GM18520 (cell line): Measurements from ENCODE around the gene PDGFC.

Source experiments
- ATAC-seq: cut with Tn5 transposase; IDR thresholded peaks from one replicate; pipeline ENCODE4 v1.9.1; 2021; ENCODE audit not compliant: unreplicated experiment

The PDGFC gene, protein sequence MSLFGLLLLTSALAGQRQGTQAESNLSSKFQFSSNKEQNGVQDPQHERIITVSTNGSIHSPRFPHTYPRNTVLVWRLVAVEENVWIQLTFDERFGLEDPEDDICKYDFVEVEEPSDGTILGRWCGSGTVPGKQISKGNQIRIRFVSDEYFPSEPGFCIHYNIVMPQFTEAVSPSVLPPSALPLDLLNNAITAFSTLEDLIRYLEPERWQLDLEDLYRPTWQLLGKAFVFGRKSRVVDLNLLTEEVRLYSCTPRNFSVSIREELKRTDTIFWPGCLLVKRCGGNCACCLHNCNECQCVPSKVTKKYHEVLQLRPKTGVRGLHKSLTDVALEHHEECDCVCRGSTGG

DNA sequence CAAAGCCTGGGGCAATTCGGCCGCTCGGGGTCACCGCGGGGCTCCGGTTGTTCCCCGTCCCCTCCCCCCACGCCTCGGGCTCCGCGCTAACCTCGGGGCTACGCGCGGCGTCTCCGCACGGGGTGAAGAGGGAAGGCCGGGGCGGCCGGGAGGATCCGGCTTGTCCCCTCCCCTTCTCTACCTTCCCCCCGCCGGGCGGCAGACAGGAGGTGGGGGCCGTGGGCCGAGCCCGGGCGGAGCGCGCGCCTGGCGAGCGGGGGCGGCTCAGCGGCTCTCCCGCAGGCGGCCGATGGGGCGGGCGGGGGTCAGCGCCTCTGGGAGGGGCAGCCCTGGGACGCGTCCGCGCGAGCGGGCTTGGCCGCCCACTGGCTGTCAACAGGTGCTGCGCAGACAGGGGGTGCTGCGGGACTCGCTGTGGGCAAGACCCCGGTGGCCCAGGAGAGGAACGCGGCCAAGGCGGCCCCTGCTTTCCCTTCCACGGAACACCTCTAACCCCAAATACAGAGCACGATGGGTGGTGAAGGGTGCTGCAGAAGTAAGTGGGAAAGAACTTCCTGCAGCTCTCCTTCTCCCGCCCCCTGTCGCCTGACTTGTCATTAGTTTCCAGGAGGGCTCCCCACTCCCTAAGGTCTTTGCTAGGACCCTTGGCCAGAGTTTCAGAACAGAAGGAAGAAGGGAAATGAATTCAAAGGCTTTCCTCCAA, at the start of gene PDGFC:
Gene PDGFC, minus strand, starts transcription at position 124 of the 703 bp plus-strand sequence. CDS start 896 bp downstream, outside the sequence.
- ATAC-seq, result no peak

GRCh38 chr4:157020882-157021281, 49.3 kb upstream of the PDGFC start:
- ATAC-seq, result no peak

DNA sequence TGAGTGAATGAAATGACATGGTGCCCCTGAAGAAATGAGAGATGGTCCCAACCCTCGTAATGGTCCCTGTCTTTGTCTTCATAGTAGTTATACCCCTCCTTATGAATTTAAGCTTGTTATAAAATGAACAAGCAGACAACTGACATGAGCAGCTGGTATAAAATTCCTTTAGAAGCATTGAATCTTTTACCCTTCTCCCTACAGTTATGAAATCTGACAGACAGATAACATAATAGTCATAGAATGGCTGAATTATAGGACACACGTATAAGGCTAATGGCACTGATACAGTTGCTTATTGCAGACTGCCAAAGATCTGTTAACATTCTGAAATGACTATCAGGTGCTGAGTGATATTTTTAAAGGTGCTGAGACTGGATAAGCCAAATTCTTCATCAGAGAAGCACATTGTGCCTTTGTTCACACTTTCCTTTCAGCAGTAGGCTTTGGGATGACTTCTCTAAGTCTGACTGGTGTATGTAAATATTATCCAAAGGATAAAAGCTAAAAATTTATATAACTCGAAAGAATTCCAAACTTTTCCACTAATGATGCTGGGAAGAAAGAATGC, 47.4 kb upstream of the PDGFC start:
- no peak for ATAC-seq

GRCh38 chr4:157014621-157015591, 43.3 kb upstream of the PDGFC start:
- ATAC-seq, result peak; percentile 61

GRCh38 chr4:157013656-157014055, 42.1 kb upstream of the PDGFC start:
- ATAC-seq, result no peak

GRCh38 chr4:157012781-157013180, 41.2 kb upstream of the PDGFC start:
- no peak for ATAC-seq

DNA sequence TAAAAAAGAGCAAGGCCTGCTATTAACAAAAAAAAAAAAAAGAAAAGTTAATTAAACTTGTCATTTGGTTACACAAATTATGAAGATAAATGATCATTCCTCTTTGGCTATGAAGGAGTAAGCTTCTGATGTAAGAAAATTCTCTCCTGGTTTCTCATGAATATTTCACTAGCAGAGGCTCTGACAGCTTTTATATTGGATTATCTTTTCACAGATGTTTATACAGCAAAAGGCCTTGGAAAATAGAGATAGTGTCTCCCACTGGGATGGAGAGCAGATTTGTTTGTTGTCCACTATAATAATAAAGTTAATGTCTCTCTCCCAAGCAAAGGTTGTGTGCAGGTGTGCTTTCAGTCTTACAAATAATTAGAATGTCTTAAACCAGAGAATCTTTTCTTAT, 40.7 kb upstream of the PDGFC start:
- ATAC-seq, result no peak

DNA sequence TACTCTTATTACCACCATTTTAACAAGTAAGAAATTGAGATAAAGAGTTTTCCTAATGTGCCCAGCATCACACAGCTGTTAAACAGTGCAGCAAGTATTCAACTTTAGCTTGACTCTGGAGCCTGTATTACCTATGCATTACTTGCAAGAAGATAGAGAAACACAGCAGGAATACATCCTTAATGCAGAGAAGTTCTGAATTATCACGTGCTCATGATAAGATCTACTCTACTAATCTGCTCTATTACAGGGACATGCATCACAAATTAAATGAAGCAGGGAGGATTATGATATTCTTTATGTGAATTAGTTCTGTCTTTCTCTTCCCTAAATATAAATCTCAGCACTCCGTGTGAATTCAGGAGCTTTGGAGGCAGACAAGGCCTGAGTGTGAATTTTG, 39.0 kb upstream of the PDGFC start:
- no peak for ATAC-seq

GRCh38 chr4:157005831-157006230, 34.2 kb upstream of the PDGFC start:
- ATAC-seq, result no peak

GRCh38 chr4:157005193-157005592, 33.6 kb upstream of the PDGFC start:
- ATAC-seq, result no peak

GRCh38 chr4:157004279-157005161, 32.9 kb upstream of the PDGFC start:
- ATAC-seq, result no peak

- ATAC-seq, result no peak
Observed at GRCh38 chr4:156999175-156999517, 27.5 kb upstream of the PDGFC start.

DNA sequence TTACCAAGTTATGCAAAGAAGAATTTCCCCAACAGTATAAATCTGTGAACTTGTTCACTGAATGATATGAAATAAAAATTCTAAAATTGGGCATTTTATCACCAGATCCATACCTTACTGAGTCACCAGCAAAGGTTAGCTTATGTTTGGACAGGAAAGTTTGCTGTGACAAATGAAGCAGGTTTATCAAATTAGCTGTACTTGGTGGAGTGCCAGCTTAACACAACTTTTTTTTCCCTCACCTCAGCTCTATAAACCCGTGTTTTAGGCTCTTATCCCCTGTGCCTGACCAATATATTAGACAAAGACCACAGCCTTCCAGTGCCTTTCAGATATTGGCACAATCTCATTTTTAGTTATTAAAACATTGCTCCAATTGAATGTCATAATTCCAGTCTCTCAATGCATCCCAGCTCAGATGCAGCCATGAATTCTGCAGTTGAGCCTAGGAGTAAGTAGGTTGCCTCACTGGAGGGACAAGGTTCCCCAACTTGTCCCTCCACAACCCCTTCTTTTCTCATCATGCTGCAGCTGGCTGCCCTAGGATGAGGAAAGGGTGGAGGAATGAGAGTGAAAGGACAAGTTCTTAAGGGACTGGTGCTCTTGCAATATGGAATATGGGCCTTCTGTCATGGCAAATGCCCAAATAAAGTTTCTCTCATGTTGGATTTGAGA, 27.0 kb upstream of the PDGFC start:
- ATAC-seq, result no peak

- ATAC-seq, result no peak
Observed at GRCh38 chr4:156992943-156993342, 21.3 kb upstream of the PDGFC start.

DNA sequence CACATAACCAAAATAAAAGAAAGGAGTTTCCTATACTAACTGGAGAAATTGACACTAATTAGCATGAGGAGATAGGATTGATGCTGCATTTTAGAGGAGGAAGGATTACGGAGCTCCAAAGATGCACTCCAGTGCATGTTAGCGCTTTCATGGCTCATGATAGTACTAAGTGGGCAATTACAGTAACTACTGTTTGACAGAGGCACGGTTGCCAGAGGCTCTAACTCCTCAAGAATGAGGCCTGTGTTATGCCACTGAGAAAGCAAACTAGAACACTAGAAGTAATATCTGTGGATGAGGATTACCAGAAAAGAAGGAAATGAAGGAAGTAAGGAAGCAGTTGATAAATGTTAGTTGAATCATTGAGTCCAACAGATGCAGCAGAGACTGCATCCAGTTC, 19.6 kb upstream of the PDGFC start:
- no peak for ATAC-seq

DNA sequence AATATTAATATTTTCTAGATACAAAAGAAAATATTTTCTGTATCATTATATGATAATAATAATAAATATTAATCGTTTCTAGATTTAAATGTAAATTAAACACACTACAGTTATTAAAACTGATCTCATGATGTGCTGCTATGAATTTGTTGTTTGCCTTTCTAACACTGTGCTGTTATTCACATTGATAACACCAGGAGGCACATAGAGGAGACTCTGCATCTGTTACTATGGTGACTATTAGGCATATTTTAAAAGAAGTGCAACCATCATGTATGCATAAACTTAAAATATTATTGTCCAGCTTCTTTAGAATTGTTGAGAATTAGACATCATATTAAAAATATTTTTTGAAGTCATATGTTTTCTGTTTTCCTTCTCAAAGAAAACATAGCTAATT, 11.8 kb upstream of the PDGFC start:
- ATAC-seq, result no peak

DNA sequence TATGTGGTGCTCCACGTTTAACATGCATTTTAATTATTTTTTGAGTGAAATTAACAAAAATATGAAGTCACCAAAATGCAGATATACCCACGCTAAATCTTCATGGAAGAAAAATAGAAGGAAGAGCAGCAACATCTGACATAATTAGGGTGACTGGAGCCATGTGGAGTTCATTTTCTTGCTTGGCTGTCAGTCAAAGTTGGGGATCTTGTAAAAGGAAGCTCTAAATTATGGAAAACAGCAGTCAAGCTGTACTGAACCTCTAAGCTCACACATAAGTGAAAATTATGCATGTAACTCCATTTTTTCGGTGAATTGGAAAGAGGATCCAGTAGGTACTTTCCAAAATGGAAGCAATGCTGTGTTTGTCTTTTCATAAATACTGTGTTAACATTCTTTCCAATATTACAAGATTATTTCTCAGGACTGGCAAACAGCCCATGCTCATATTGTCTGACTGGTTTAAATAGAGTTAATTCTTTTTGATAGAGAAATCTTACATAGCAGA, 9.7 kb upstream of the PDGFC start:
- no peak for ATAC-seq

- no peak for ATAC-seq
Observed at GRCh38 chr4:156977435-156978160, 6.0 kb upstream of the PDGFC start.

GRCh38 chr4:156976147-156976546, 4.5 kb upstream of the PDGFC start:
- ATAC-seq, result no peak
